Mucosa of rectum (tissue), 2 donors: ENCODE measurements around the gene ZNF618.
A peak's percentile ranks its signal among the peaks of the same experiment; 100 is the strongest.

Source experiments
- H3K27ac ChIP-seq, 2 donors: one replicate each; pipeline ENCODE4 v1.7.0; 2013; ENCODE audit warnings: inconsistent platforms in 2 of 2, low read depth in 2 of 2, low read length in 2 of 2
- H3K27me3 ChIP-seq, 2 donors: one replicate each; pipeline ENCODE4 v1.7.0; 2013; ENCODE audit warnings: low read length in 2 of 2; ENCODE audit not compliant: control insufficient read depth in 2 of 2, insufficient read depth in 2 of 2
- H3K36me3 ChIP-seq, 2 donors: one replicate each; pipeline ENCODE4 v1.7.0; 2013; ENCODE audit warnings: low read length in 2 of 2; ENCODE audit not compliant: control insufficient read depth in 2 of 2, insufficient read depth in 2 of 2
- H3K4me1 ChIP-seq, 2 donors: one replicate each; pipeline ENCODE4 v1.7.0; 2013; ENCODE audit warnings: low read length in 2 of 2, mild to moderate bottlenecking in 1 of 2; ENCODE audit not compliant: control insufficient read depth in 2 of 2, insufficient read depth in 2 of 2
- H3K4me3 ChIP-seq, 2 donors: one replicate each; pipeline ENCODE4 v1.7.0; 2013; ENCODE audit warnings: low read length in 2 of 2
- H3K9ac ChIP-seq, 2 donors: one replicate each; pipeline ENCODE4 v1.7.0; 2013; ENCODE audit warnings: low read length in 2 of 2, low read depth in 1 of 2, mild to moderate bottlenecking in 1 of 2
- H3K9me3 ChIP-seq, 2 donors: one replicate each; pipeline ENCODE4 v1.7.0; 2013; ENCODE audit warnings: low read length in 2 of 2; ENCODE audit not compliant: control insufficient read depth in 2 of 2
- donor health status: healthy.
- donor health status: Normal muscosa, but diverticular disease.

Gene ZNF618

GRCh38 chr9:114076237-114077161 is 200.4 kb downstream of the ZNF618 start:
- H3K4me3 ChIP-seq: no peak overlapping the region
- H3K9ac ChIP-seq: no peak overlapping the region
- H3K4me1 ChIP-seq: peaks cover 20 to 29% of the 10 kb centered on the region in 2 donors

GRCh38 chr9:114077162-114077837 is 201.2 kb downstream of the ZNF618 start:
- Histone ChIP-seq H3K36me3 (no peaks in the 10 kb centered on the region), H3K4me3 (no peak overlapping the region), H3K27me3 (no peaks in the 10 kb centered on the region), H3K9me3 (no peaks in the 10 kb centered on the region), H3K9ac (no peak overlapping the region), H3K4me1 (peaks cover 28 to 37% of the 10 kb centered on the region in 2 donors), H3K27ac (no peak overlapping the region)

More at GRCh38 chr9:114076237-114077161, 200.4 kb downstream of the ZNF618 start:
- H3K36me3 ChIP-seq: no peaks in the 10 kb centered on the region
- H3K27me3 ChIP-seq: no peaks in the 10 kb centered on the region
- H3K27ac ChIP-seq: no peak overlapping the region
- H3K9me3 ChIP-seq: no peaks in the 10 kb centered on the region

- Histone ChIP-seq H3K9ac (peak within 1 kb of the TSS in 1 of 2 donors; percentile 45), H3K4me1 (peaks cover 28 to 42% of the 10 kb centered on the region in 2 donors), H3K27me3 (no peaks in the 10 kb centered on the region), H3K9me3 (no peaks in the 10 kb centered on the region), H3K27ac (no peak within 1 kb of the TSS), H3K4me3 (no peak within 1 kb of the TSS), H3K36me3 (no peaks in the 10 kb centered on the region)
Measured at GRCh38 chr9:114078021-114078780, 202.1 kb downstream of the ZNF618 start, which contains the start of gene AMBP. Gene AMBP (minus strand): TSS chr9:114078300. CDS start chr9:114078209, 91 bp downstream.

- Histone ChIP-seq H3K4me3 (no peak overlapping the region), H3K9me3 (no peaks in the 10 kb centered on the region), H3K27ac (no peak overlapping the region), H3K4me1 (peaks cover 28 to 42% of the 10 kb centered on the region in 2 donors), H3K36me3 (no peaks in the 10 kb centered on the region), H3K27me3 (no peaks in the 10 kb centered on the region), H3K9ac (no peak overlapping the region)
Measured at GRCh38 chr9:114078781-114079156, 202.7 kb downstream of the ZNF618 start.

- Histone ChIP-seq H3K4me1 (peaks cover 28 to 42% of the 10 kb centered on the region in 2 donors), H3K9ac (no peak overlapping the region), H3K27me3 (no peaks in the 10 kb centered on the region), H3K9me3 (no peaks in the 10 kb centered on the region), H3K4me3 (no peak overlapping the region), H3K36me3 (no peaks in the 10 kb centered on the region), H3K27ac (peak overlapping the region; percentile 26 to 74)
Measured at GRCh38 chr9:114080195-114080772, 204.2 kb downstream of the ZNF618 start.

GRCh38 chr9:114080773-114081440 is 204.8 kb downstream of the ZNF618 start:
- no peaks in the 10 kb centered on the region for H3K9me3 ChIP-seq
- no peaks in the 10 kb centered on the region for H3K36me3 ChIP-seq
- peak overlapping the region in 1 of 2 donors; percentile 22 for H3K4me3 ChIP-seq
- H3K27me3 ChIP-seq: no peaks in the 10 kb centered on the region
- H3K4me1 ChIP-seq: peaks cover 28 to 42% of the 10 kb centered on the region in 2 donors
- H3K9ac ChIP-seq: no peak overlapping the region
- peak overlapping the region; percentile 74 to 76 for H3K27ac ChIP-seq

GRCh38 chr9:114081441-114082016 is 205.4 kb downstream of the ZNF618 start:
- H3K27me3 ChIP-seq: no peaks in the 10 kb centered on the region
- H3K36me3 ChIP-seq: no peaks in the 10 kb centered on the region
- H3K4me3 ChIP-seq: peak overlapping the region in 1 of 2 donors; percentile 22
- H3K9ac ChIP-seq: no peak overlapping the region
- H3K27ac ChIP-seq: peak overlapping the region; percentile 74 to 76
- H3K9me3 ChIP-seq: no peaks in the 10 kb centered on the region
- peaks cover 28 to 41% of the 10 kb centered on the region in 2 donors for H3K4me1 ChIP-seq

GRCh38 chr9:114082017-114082762 is 206.1 kb downstream of the ZNF618 start:
- H3K9me3 ChIP-seq: no peaks in the 10 kb centered on the region
- H3K36me3 ChIP-seq: no peaks in the 10 kb centered on the region
- H3K4me1 ChIP-seq: peaks cover 28 to 40% of the 10 kb centered on the region in 2 donors
- no peak overlapping the region for H3K9ac ChIP-seq
- H3K4me3 ChIP-seq: no peak overlapping the region
- H3K27me3 ChIP-seq: no peaks in the 10 kb centered on the region
- H3K27ac ChIP-seq: peak overlapping the region; percentile 74 to 76
